GM20000 (cell line): ENCODE data around the gene ROM1.

Experiments
- DNase-seq: peaks from one replicate; pipeline ENCODE4 v3.0.0; 2012; ENCODE audit warnings: low spot score
- TF ChIP-seq, protein P1 (sequence below): IDR thresholded peaks from 2 replicates; pipeline ENCODE4 v1.5.1; 2012; ENCODE audit warnings: mild to moderate bottlenecking, control low read depth; ENCODE audit errors: extremely low read depth, missing control alignments

Gene ROM1

GRCh38 chr11:62632492-62632891, 19.4 kb downstream of the ROM1 start:
- no peak for DNase-seq
- TF ChIP-seq, protein P1, sequence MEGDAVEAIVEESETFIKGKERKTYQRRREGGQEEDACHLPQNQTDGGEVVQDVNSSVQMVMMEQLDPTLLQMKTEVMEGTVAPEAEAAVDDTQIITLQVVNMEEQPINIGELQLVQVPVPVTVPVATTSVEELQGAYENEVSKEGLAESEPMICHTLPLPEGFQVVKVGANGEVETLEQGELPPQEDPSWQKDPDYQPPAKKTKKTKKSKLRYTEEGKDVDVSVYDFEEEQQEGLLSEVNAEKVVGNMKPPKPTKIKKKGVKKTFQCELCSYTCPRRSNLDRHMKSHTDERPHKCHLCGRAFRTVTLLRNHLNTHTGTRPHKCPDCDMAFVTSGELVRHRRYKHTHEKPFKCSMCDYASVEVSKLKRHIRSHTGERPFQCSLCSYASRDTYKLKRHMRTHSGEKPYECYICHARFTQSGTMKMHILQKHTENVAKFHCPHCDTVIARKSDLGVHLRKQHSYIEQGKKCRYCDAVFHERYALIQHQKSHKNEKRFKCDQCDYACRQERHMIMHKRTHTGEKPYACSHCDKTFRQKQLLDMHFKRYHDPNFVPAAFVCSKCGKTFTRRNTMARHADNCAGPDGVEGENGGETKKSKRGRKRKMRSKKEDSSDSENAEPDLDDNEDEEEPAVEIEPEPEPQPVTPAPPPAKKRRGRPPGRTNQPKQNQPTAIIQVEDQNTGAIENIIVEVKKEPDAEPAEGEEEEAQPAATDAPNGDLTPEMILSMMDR: no peak

GRCh38 chr11:62644220-62644619, 31.2 kb downstream of the ROM1 start:
- TF ChIP-seq, protein P1: no peak
- DNase-seq: no peak

GRCh38 chr11:62645671-62645945, 32.6 kb downstream of the ROM1 start:
- no peak for DNase-seq
- TF ChIP-seq, protein P1: no peak

DNA sequence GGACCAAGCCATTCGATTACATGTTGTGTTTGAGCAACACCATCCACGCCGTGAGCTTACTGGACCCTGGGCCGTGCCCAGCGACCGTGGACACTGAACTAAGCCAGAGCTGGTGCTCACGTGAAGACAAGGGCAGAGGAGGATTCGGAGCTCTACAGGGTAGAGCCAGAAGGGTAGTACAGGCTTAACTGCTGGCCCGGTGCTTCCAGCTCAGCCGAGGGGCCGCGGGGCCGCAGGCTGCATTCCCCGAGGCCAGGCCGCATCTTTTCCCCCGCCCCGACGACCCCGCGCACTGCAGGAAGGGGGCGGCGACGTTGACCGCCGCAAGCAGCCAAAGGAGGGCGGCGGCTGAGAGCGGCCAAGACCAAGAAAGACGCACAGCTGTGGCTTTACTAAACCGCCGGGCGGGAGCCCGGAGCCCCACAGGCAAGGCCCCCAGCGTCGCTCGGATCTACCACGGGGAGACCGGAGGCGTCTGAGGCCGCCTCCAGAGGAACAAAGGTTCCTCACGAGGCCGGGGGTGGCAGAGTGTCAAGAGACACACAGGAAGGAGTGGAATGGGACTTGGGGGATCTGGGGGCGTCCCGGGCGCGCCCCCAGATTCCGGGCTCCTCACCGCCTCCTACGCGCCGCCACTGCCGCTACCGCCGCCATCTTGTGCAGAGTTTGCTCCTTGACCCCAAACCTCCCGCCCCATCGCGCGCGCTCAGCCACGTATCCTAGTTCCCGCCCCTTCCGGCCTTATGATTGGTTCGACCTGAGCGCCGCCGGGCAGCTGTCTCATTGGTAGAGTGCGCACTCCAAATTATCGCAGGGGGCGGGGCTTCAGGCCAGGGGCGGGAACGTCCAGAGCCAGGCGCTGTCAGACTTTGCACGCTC, 33.1 kb downstream of the ROM1 start, which contains the start of gene GANAB:
Gene GANAB, minus strand, starts transcription at position 668 of the 879 bp plus-strand sequence. Its CDS starts 14 bp downstream, at position 654.
- DNase-seq: peak; percentile 99
- TF ChIP-seq, protein P1: no peak

DNA sequence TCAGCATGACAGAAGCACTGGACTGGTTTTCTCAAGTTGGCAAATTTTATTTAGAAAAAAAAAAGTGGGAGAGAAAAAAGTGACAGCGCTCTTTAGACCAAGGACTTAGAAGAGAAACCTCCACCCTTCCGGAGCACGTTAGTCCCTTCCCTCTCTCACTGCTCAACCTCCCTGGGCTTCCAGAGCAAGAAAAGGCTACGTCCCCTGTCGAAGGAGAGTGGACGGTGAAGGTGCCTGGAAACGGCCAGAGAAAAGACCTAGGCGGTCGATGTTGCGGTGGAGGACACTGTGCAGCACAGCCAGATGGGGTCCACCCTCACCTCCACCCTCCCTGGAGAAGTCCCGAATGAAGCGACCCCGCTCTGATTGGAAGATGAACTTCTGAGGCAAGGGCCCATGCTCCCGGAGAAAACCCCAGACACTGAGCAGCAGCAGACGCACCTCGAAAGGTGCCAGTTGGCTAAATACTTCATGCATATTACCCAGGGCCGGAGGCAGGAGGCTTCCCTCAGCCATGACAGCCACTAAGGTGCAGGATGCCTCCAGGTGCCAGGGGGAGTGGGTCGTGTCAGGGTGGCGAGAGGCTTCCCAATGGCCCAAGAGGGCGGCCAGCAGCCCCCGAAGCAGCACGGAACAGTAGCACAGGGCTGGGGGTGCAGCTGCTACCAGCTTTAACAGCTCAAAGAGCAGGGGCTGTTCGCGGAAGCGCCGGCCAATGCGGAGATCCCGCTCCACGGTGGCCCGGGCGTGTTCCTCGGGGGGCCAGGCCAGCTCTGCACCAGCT, 34.0 kb downstream of the ROM1 start:
- DNase-seq: no peak
- TF ChIP-seq, protein P1: no peak

- DNase-seq: no peak
- TF ChIP-seq, protein P1: no peak
These were observed 34.5 kb downstream of the ROM1 start for GRCh38 chr11:62647609-62648005.

DNA sequence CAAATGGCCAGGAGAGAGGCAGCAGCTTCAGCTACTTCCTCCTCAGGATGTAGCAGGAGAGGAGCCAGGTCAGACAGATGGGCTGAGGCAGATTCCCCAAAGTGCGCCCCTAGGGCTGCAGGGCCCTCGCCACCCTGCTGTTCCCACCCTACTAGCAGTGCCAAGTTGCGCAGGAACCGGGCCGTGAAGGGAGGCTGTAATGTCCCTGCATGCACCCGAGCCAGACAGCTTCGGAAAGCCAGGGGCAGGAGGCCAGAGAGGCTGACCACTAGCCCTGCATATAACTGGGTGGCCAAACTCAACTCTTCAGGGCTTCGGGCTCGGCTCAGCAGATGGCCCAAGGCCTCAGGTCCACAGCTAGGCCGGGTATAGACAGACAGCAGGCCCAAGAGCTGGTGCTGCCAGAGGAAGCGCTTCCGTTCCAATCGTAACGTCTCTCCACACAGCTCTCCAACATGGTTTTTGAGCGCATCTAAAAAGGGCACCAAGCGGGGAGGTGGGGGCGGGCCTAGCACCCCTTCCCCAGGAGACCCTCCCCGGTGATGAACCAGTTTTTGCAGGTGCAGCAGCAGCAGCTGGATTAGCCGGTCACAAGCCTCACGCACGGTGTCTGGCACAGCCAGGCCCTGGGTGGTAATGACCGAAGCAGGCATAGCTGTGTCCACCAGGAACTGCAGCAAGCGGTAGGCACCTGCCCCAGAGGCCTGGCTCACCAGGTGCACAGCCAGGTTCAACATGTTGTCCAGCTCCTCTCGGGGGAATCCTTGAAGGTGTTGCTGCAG, 35.3 kb downstream of the ROM1 start:
- TF ChIP-seq, protein P1: no peak
- no peak for DNase-seq
